SK-N-MC (cell line): ENCODE measurements around the gene RNASEH1.

Source experiments
- EZH2 ChIP-seq: fragments of 200-600 bp; sonication (generic); IDR thresholded peaks from one replicate; pipeline ENCODE4 v1.6.1; 2017; ENCODE audit warnings: antibody characterized with exemption
- POLR2AphosphoS5 ChIP-seq: IDR thresholded peaks from 2 replicates; pipeline ENCODE4 v1.6.1; 2012; ENCODE audit warnings: mild to moderate bottlenecking, low read depth, low read length, borderline replicate concordance

DNA sequence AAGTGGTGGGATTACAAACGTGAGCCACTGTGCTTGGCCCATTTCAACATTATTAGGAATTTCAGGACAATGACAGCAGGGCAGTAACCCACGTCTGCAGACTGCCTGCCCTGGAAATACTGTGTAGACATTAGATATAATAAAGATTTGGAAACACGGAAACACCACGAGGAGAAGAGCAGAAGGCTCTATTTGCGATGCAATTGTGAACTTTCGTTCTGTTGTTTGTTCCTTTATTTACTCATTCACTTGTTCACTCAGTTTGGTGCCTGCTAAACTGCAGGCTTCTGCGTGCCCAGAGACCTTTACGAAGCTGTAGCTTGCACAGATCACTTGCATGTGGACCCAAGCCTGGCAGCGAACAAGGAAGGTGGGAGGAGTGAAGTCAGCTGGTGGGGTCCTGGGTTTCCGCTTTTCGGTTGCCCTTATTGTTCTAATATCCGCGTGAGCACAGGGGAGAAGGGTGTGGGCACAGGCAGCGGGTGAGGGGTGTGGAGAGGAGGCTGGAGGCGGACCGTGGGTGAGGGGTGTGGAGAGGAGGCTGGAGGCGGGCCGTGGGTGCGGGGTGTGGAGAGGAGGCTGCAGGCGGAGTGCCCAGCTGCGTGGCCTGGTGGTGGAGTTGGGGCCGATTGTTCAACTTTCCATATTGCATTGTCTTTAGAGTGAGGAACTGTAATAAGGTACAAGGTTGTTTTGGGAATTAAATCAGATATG lies 40.2 kb upstream of the RNASEH1 start:
- TF ChIP-seq POLR2AphosphoS5 (no peak), EZH2 (no peak)
